Ishikawa (cell line): ENCODE results near the gene NECAB2.

Experiments
- CEBPB ChIP-seq: IDR thresholded peaks from 2 replicates; pipeline ENCODE4 v1.6.1; 2012
- CREB1 ChIP-seq: IDR thresholded peaks from 2 replicates; pipeline ENCODE4 v1.6.1; 2012; ENCODE audit warnings: low read depth
- EGR1 ChIP-seq: IDR thresholded peaks from 2 replicates; pipeline ENCODE4 v1.6.1; 2012
- EP300 ChIP-seq: IDR thresholded peaks from 2 replicates; pipeline ENCODE4 v1.6.1; 2012; ENCODE audit warnings: borderline replicate concordance
- FOXM1 ChIP-seq: IDR thresholded peaks from 2 replicates; pipeline ENCODE4 v1.6.1; 2012; ENCODE audit warnings: low read depth, borderline replicate concordance
- NFIC ChIP-seq: IDR thresholded peaks from 2 replicates; pipeline ENCODE4 v1.6.1; 2012
- RAD21 ChIP-seq: IDR thresholded peaks from 2 replicates; pipeline ENCODE4 v1.6.1; 2012; ENCODE audit warnings: low read depth
- TAF1 ChIP-seq: IDR thresholded peaks from 2 replicates; pipeline ENCODE4 v1.6.1; 2012; ENCODE audit warnings: low read depth, mild to moderate bottlenecking
- TCF12 ChIP-seq: IDR thresholded peaks from 2 replicates; pipeline ENCODE4 v1.6.1; 2012; ENCODE audit warnings: low read depth
- TEAD4 ChIP-seq: IDR thresholded peaks from 2 replicates; pipeline ENCODE4 v1.6.1; 2012
- YY1 ChIP-seq: IDR thresholded peaks from 2 replicates; pipeline ENCODE4 v1.6.1; 2012; ENCODE audit warnings: low read depth
- ZBTB7A ChIP-seq: IDR thresholded peaks from 2 replicates; pipeline ENCODE4 v1.6.1; 2012; ENCODE audit warnings: low read depth
- TF ChIP-seq, protein P1 (sequence below): IDR thresholded peaks from 2 replicates; pipeline ENCODE4 v1.6.1; 2012
- TF ChIP-seq, protein P2 (sequence below): IDR thresholded peaks from 2 replicates; pipeline ENCODE4 v1.6.1; 2012
- TF ChIP-seq, protein P3 (sequence below): IDR thresholded peaks from 2 replicates; pipeline ENCODE4 v1.6.1; 2012; ENCODE audit warnings: low read depth, mild to moderate bottlenecking

The NECAB2 gene

DNA sequence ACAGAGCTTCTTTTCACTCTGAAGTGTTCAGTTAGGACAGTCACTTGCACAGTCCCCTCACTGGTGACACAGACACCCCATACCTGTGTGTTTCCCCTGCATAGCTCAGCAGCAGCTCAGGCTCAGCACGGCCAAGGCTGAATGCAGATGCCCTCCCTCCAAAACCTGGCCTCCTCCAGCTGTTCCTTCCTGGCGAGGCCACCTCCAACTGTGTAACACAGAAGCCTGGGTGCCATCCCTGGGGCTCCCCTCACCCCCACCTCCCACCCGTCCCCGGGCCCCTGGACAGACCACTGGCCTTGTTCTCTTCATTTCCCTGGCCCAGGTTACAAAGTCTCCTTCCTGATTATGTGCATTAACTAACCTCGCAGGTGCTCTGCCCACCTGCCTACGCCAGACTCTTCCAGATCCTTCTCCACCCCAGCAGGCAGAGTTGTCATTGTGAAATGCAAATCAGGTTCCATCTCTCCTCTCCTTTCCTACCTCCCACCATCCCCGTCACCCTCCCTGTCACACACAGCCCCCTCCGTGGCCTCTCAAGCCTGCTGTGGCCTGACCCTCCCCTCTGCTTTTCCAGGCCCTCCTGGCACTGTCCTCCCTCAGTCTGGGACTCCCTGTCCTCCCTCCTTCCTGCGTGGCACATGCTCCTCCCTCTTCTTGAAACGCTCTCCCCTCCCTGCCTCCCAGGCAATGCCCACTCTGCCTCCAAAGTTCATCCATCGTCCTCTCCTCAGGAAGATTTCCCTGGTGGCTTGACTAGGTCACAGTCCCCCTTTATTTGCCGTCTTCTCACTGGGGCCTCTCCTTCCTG lies 42.7 kb upstream of the NECAB2 start:
- no peak for TF ChIP-seq RAD21
- no peak for TF ChIP-seq NFIC
- no peak for TF ChIP-seq CREB1
- no peak for TF ChIP-seq EGR1
- no peak for TF ChIP-seq YY1
- TF ChIP-seq TEAD4 = no peak
- TF ChIP-seq, protein P1, sequence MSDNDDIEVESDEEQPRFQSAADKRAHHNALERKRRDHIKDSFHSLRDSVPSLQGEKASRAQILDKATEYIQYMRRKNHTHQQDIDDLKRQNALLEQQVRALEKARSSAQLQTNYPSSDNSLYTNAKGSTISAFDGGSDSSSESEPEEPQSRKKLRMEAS = no peak
- no peak for TF ChIP-seq CEBPB
- TF ChIP-seq TAF1 = no peak
- TF ChIP-seq TCF12 = no peak
- TF ChIP-seq, protein P2, sequence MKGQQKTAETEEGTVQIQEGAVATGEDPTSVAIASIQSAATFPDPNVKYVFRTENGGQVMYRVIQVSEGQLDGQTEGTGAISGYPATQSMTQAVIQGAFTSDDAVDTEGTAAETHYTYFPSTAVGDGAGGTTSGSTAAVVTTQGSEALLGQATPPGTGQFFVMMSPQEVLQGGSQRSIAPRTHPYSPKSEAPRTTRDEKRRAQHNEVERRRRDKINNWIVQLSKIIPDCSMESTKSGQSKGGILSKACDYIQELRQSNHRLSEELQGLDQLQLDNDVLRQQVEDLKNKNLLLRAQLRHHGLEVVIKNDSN = no peak
- TF ChIP-seq FOXM1 = no peak
- no peak for TF ChIP-seq EP300
- TF ChIP-seq ZBTB7A = no peak

DNA sequence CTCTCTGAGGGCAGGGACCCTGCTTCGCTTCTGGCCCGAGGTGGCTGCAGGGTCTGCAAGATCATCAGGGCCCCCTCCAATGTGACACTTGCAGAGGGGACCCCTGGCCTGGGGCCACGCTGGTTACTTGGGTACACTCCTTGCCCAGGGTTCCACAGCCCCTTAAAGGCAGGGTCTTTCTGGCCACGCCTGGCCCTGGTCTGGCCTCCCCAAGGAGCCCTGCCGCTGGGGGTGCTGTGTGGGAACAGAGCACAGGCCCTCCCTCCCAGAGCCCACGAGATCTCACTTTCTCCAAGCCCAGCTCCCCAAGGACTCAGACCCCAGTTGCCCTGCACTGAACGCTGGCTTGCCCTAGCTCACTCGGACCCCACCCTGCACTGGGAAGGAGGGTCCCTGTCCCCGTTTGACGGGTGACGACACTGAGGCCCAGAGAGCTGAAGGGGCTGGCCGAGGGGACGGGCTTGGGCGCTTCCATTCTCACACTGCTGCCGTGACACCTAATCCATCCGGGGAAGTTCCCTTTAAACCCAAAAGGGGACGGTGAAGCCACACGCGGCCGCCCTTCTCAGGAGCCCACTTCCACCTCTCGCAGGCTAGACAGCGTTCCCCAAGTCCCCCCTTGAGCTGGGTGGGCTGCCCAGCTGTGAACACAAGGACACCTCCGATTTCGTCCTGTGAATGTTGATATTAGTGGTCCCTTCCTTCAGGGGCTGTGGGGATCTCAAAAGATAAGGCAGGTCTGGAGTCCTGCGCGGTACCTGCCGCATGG lies 41.9 kb upstream of the NECAB2 start:
- TF ChIP-seq FOXM1 (no peak), EGR1 (no peak), TEAD4 (no peak), NFIC (no peak), RAD21 (no peak), CEBPB (no peak), TCF12 (no peak), CREB1 (no peak), ZBTB7A (no peak)
- TF ChIP-seq, protein P3, sequence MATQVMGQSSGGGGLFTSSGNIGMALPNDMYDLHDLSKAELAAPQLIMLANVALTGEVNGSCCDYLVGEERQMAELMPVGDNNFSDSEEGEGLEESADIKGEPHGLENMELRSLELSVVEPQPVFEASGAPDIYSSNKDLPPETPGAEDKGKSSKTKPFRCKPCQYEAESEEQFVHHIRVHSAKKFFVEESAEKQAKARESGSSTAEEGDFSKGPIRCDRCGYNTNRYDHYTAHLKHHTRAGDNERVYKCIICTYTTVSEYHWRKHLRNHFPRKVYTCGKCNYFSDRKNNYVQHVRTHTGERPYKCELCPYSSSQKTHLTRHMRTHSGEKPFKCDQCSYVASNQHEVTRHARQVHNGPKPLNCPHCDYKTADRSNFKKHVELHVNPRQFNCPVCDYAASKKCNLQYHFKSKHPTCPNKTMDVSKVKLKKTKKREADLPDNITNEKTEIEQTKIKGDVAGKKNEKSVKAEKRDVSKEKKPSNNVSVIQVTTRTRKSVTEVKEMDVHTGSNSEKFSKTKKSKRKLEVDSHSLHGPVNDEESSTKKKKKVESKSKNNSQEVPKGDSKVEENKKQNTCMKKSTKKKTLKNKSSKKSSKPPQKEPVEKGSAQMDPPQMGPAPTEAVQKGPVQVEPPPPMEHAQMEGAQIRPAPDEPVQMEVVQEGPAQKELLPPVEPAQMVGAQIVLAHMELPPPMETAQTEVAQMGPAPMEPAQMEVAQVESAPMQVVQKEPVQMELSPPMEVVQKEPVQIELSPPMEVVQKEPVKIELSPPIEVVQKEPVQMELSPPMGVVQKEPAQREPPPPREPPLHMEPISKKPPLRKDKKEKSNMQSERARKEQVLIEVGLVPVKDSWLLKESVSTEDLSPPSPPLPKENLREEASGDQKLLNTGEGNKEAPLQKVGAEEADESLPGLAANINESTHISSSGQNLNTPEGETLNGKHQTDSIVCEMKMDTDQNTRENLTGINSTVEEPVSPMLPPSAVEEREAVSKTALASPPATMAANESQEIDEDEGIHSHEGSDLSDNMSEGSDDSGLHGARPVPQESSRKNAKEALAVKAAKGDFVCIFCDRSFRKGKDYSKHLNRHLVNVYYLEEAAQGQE = no peak
- TF ChIP-seq, protein P1 = no peak

DNA sequence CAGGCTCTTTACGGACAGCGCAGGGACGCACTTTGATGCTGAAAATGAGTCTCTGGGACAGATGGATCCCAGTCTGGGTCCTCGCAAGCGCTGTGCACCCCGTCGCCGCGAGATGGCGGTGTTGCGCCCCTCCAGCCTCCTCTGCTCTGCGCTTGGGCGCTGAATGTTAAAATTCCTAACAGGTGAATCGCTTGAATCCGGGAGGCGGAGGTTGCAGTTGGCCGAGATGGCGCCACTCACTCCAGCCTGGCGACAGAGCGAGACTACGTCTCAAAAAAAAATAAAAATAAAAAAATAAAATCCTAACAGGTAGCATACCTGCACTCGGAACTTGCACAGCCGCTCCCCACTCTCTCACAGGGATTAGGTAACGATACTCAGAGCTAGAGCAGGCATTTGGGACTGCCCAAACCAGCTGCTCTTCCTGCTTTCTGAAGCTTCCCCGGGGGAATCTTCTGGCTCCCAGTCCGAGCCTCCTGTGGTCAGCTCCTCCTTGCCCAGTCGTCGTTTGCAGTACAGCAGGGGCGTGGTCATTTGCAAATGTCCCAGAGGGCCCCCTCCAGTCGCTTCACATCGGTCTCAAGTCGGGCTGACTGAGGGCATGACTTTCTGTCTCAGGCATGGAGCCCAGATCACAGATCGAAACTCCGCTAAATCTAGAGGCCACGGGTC lies 41.2 kb upstream of the NECAB2 start:
- TF ChIP-seq TEAD4 (peak; percentile 25; the same call in 1 of the 2 replicates), EP300 (no peak), YY1 (0 out of 2 replicates have a peak, but pooled peaks have one; percentile 10), RAD21 (peak; percentile 83), TAF1 (no peak)
- TF ChIP-seq, protein P1 = peak; percentile 40; the same call in 1 of the 2 replicates
- TF ChIP-seq, protein P3 = no peak

- TF ChIP-seq, protein P3 = no peak
- TF ChIP-seq YY1 (no peak), CREB1 (no peak), CEBPB (no peak), TAF1 (no peak), RAD21 (no peak), TCF12 (no peak), EGR1 (no peak), TEAD4 (no peak)
- TF ChIP-seq, protein P2 = no peak
These were observed 39.5 kb upstream of the NECAB2 start for GRCh38 chr16:83928341-83929055.
